ENCODE measurements around the gene C20orf202. TPM values are rescaled to one million over a fixed set of nuclear protein-coding genes. Genes with fewer than 3 reads are reported as not detected.
A peak's percentile ranks its signal among the peaks of the same experiment; 100 is the strongest.

Gene C20orf202
- total and polyA plus RNA-seq, 7 experiments from 2014 or later = 0.22 TPM; not detected in 5

DNA sequence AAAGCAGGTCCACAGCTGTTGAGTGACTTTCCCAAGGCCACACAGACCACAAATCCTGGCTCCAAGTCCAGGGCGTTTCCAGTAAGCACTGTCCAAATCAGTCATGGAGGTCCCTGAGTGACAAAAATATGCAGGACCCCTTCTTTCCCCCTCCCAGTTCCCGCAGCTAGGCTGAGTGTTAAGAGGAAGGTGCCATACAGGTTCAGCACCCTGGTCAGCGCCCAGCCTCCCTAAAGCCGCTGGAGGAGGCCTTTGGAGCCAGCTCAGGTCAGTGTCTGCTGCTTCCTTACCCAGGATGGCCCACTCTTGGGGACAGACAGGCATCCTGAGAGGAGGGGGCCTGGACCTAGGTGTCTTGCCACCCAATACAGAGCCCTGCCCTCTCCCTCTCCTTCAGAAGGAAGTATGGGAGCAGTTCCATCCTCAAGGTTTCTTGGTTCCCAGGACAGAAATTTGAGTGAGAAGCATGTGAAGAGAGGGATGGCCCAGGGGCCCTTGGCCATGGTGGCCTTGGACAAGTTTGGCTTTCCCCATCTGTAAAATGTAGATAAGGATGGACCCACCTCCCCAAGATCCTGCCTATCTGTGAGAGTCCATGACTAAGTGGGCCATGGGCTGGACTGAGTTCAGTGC, 31.7 kb upstream of the C20orf202 start:
- ATAC-seq (no peak), DNase-seq (peak in 1 of 9 donors; percentile 16)
- peaks cover 0 to 88% (median 21%) of the 10 kb centered on the region in 3 experiments for H3K36me3 ChIP-seq (ENCODE audit: control insufficient read depth in 2 of 3, insufficient read depth in 3 of 3, low read length in 3 of 3)
- intact Hi-C loops (cut with micrococcal nuclease) = no loop called here
- ChIA-PET POLR2A (no interaction called here), CTCF (no interaction called here)
- H3K27ac ChIP-seq (ENCODE audit: low read depth, low read length) = no peak overlapping the region
- H3K4me3 Mint-ChIP-seq = no peak overlapping the region
- H3K4me1 Mint-ChIP-seq = peaks cover 0 to 5% (median 0%) of the 10 kb centered on the region in 7 donors
- no peaks in the 10 kb centered on the region for H3K27me3 Mint-ChIP-seq
- H3K27me3 ChIP-seq (ENCODE audit: control insufficient read depth in 2 of 2, insufficient read depth in 2 of 2, low read length in 2 of 2) = no peaks in the 10 kb centered on the region
- H3K4me3 ChIP-seq (ENCODE audit: low read length) = no peak overlapping the region
- H3K27ac Mint-ChIP-seq = no peak overlapping the region
- no peaks in the 10 kb centered on the region for H3K9me3 Mint-ChIP-seq
- no peaks in the 10 kb centered on the region for H3K9me3 ChIP-seq (ENCODE audit: control insufficient read depth in 2 of 3, low read length in 3 of 3)
- no peaks in the 10 kb centered on the region for H3K4me1 ChIP-seq (ENCODE audit: control insufficient read depth in 2 of 2, insufficient read depth in 2 of 2, low read length in 2 of 2)
- H3K36me3 Mint-ChIP-seq = peaks cover 25 to 80% (median 59%) of the 10 kb centered on the region in 5 donors

DNA sequence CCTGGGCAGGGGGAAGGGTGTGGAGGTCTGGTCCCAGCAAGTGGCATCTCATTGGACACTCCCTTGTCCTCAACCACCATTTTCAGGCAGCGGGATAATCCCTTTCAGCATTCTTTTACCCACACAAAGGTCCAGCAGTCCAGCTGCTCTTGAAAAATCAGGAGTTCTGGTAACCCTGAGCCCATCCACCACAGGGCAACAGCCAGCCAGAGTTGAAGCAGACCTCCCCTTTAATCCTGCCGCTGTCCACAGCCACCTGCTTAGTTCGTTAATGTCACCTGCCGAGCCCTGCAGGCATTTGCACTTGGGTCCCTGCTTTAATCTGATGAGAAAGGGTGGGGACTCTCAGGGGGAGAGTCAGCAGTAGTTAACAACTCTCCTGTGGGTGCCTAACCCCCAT, 29.6 kb upstream of the C20orf202 start:
- ChIA-PET POLR2A (no interaction called here), CTCF (no interaction called here)
- H3K27me3 Mint-ChIP-seq = no peaks in the 10 kb centered on the region

DNA sequence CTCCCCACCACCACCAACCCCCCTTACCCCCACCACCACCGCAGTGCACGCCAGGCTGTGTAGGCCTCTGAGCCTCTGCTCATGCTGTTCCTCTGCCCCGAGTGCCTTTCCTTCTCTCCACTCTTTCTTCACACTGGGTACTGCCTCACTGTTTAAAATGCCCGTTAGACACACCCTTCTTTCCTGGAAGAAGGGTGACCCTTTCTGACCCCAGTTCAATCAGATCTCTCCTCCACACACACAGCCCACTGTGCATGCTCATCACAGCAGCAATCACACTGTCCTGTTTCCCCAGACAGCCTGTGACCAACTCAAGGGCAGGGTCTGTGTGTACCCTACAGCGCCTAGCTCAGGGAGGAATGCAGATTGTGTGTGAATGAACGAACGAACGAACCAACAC, 28.5 kb upstream of the C20orf202 start:
- ChIA-PET CTCF (no interaction called here), POLR2A (no interaction called here)
- intact Hi-C loops (cut with micrococcal nuclease) = no loop called here
- Histone ChIP-seq H3K36me3 (ENCODE audit: control insufficient read depth in 2 of 3, insufficient read depth in 3 of 3, low read length in 3 of 3) (peaks cover 0 to 58% (median 7%) of the 10 kb centered on the region in 3 experiments), H3K4me3 (ENCODE audit: low read length) (no peak overlapping the region), H3K4me1 (ENCODE audit: control insufficient read depth in 2 of 2, insufficient read depth in 2 of 2, low read length in 2 of 2) (no peaks in the 10 kb centered on the region), H3K27ac (ENCODE audit: low read depth, low read length) (no peak overlapping the region), H3K27me3 (ENCODE audit: control insufficient read depth in 2 of 2, insufficient read depth in 2 of 2, low read length in 2 of 2) (no peaks in the 10 kb centered on the region), H3K9me3 (ENCODE audit: control insufficient read depth in 2 of 3, low read length in 3 of 3) (no peaks in the 10 kb centered on the region)
- ATAC-seq (no peak), DNase-seq (no peak)
- Mint-ChIP-seq H3K4me1 (peaks cover 0 to 2% (median 0%) of the 10 kb centered on the region in 7 donors), H3K9me3 (no peaks in the 10 kb centered on the region), H3K27me3 (no peaks in the 10 kb centered on the region), H3K4me3 (no peak overlapping the region), H3K36me3 (peaks cover 7 to 51% (median 33%) of the 10 kb centered on the region in 5 donors), H3K27ac (no peak overlapping the region)

More for the DNA sequence above, 29.6 kb upstream of the C20orf202 start:
- H3K4me3 Mint-ChIP-seq = no peak overlapping the region
- no peaks in the 10 kb centered on the region for H3K27me3 ChIP-seq (ENCODE audit: control insufficient read depth in 2 of 2, insufficient read depth in 2 of 2, low read length in 2 of 2)
- no peaks in the 10 kb centered on the region for H3K9me3 Mint-ChIP-seq
- H3K27ac Mint-ChIP-seq = peak overlapping the region in 1 of 9 donors; percentile 52
- peaks cover 14 to 60% (median 41%) of the 10 kb centered on the region in 5 donors for H3K36me3 Mint-ChIP-seq
- no peaks in the 10 kb centered on the region for H3K9me3 ChIP-seq (ENCODE audit: control insufficient read depth in 2 of 3, low read length in 3 of 3)
- peaks cover 0 to 69% (median 17%) of the 10 kb centered on the region in 3 experiments for H3K36me3 ChIP-seq (ENCODE audit: control insufficient read depth in 2 of 3, insufficient read depth in 3 of 3, low read length in 3 of 3)
- intact Hi-C loops (cut with micrococcal nuclease) = no loop called here
- ATAC-seq = no peak
- H3K4me3 ChIP-seq (ENCODE audit: low read length) = no peak overlapping the region
- peaks cover 0 to 5% (median 0%) of the 10 kb centered on the region in 7 donors for H3K4me1 Mint-ChIP-seq
- no peaks in the 10 kb centered on the region for H3K4me1 ChIP-seq (ENCODE audit: control insufficient read depth in 2 of 2, insufficient read depth in 2 of 2, low read length in 2 of 2)
- DNase-seq = no peak
- H3K27ac ChIP-seq (ENCODE audit: low read depth, low read length) = no peak overlapping the region

DNA sequence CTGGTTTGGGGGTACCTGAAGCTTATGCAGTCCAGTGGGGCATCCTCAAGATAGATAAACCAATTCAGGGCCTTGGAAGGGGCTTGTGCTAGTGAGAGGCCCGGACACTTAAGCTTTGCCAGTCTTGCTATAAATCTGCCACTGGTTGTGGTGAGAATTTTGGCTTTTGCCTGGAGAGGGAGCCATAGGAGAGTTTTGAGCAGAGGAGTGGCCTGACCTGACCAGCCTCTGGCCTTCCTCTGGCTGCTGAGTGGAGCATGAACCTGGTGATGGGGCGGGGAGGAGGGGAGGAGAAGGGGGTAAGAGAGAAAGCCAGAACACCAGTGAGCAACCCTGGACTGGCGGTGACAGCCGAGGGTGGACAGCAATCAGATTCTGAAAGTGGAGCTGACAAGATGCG, 25.6 kb upstream of the C20orf202 start:
- ChIA-PET CTCF (no interaction called here), POLR2A (no interaction called here)
- no peaks in the 10 kb centered on the region for H3K9me3 ChIP-seq (ENCODE audit: control insufficient read depth in 2 of 3, low read length in 3 of 3)
- Mint-ChIP-seq H3K36me3 (peaks cover 4 to 27% (median 14%) of the 10 kb centered on the region in 5 donors), H3K27ac (peak overlapping the region in 1 of 9 donors; percentile 47), H3K9me3 (no peaks in the 10 kb centered on the region), H3K27me3 (peaks cover 0 to 5% (median 0%) of the 10 kb centered on the region in 5 donors), H3K4me1 (no peaks in the 10 kb centered on the region), H3K4me3 (no peak overlapping the region)
- H3K27ac ChIP-seq (ENCODE audit: low read depth, low read length) = no peak overlapping the region
- no peak overlapping the region for H3K4me3 ChIP-seq (ENCODE audit: low read length)
- ATAC-seq (no peak), DNase-seq (no peak)
- H3K36me3 ChIP-seq (ENCODE audit: control insufficient read depth in 2 of 3, insufficient read depth in 3 of 3, low read length in 3 of 3) = peaks cover 0 to 29% (median 0%) of the 10 kb centered on the region in 3 experiments
- H3K4me1 ChIP-seq (ENCODE audit: control insufficient read depth in 2 of 2, insufficient read depth in 2 of 2, low read length in 2 of 2) = no peaks in the 10 kb centered on the region
- no peaks in the 10 kb centered on the region for H3K27me3 ChIP-seq (ENCODE audit: control insufficient read depth in 2 of 2, insufficient read depth in 2 of 2, low read length in 2 of 2)
- intact Hi-C loops (cut with micrococcal nuclease) = no loop called here

DNA sequence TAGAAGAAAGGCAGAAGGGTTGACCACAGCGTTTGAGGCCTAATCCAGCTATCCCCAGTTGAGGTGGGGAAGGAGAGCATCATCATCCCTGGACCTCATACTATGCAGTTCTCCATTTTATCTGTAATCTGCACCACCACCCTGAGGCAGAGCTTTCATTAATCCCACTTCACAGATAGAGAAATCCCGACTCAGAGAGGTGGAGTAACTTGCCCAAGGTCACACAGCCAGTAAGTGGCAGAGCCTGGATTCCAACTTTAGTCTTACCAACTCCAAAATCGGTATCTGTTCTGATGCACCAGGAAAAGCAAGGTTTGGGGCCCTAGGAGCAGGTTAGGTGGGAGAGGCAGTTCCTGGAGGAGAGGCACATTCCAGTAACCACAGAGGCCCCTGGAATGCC, 25.2 kb upstream of the C20orf202 start:
- Mint-ChIP-seq H3K36me3 (peaks cover 4 to 22% (median 10%) of the 10 kb centered on the region in 5 donors), H3K4me3 (no peak overlapping the region), H3K27ac (no peak overlapping the region), H3K9me3 (no peaks in the 10 kb centered on the region), H3K4me1 (no peaks in the 10 kb centered on the region), H3K27me3 (peaks cover 0 to 9% (median 4%) of the 10 kb centered on the region in 5 donors)
- Histone ChIP-seq H3K4me3 (ENCODE audit: low read length) (no peak overlapping the region), H3K4me1 (ENCODE audit: control insufficient read depth in 2 of 2, insufficient read depth in 2 of 2, low read length in 2 of 2) (no peaks in the 10 kb centered on the region), H3K27ac (ENCODE audit: low read depth, low read length) (no peak overlapping the region), H3K9me3 (ENCODE audit: control insufficient read depth in 2 of 3, low read length in 3 of 3) (no peaks in the 10 kb centered on the region), H3K36me3 (ENCODE audit: control insufficient read depth in 2 of 3, insufficient read depth in 3 of 3, low read length in 3 of 3) (peaks cover 0 to 25% (median 0%) of the 10 kb centered on the region in 3 experiments), H3K27me3 (ENCODE audit: control insufficient read depth in 2 of 2, insufficient read depth in 2 of 2, low read length in 2 of 2) (no peaks in the 10 kb centered on the region)
- DNase-seq (no peak), ATAC-seq (no peak)
- CTCF ChIA-PET = no interaction called here
- POLR2A ChIA-PET = no interaction called here
- intact Hi-C loops (cut with micrococcal nuclease) = no loop called here

DNA sequence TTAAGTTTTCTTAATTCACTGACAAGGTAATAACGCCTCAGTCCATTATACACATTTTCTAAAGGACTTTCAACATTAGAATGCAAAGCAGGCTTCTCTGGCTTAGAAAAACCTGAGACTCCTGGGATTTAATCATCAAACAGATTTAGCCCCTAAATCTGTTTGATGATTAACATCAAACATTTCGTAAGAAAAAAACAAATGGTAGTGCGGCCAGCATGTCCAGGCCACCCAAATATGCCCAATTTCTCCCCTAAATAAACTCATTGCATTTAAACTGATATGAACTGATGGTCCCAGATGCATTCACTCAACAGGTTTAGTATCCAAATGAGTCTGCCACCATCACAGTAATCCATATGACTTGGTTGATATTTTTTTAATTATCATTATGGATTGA, 24.6 kb upstream of the C20orf202 start:
- CTCF ChIA-PET = interaction anchor here (0.6 to 0.7 kb wide), 2 partner anchors 9 to 34 kb away, joined by 3 read pairs; no protein-coding TSS in a partner anchor
- intact Hi-C loops (cut with micrococcal nuclease) = no loop called here
- H3K9me3 ChIP-seq (ENCODE audit: control insufficient read depth in 2 of 3, low read length in 3 of 3) = no peaks in the 10 kb centered on the region
- no peaks in the 10 kb centered on the region for H3K27me3 ChIP-seq (ENCODE audit: control insufficient read depth in 2 of 2, insufficient read depth in 2 of 2, low read length in 2 of 2)
- no peak overlapping the region for H3K4me3 ChIP-seq (ENCODE audit: low read length)
- ATAC-seq (no peak), DNase-seq (no peak)
- H3K4me3 Mint-ChIP-seq = no peak overlapping the region
- H3K27me3 Mint-ChIP-seq = peaks cover 3 to 14% (median 9%) of the 10 kb centered on the region in 5 donors
- no peak overlapping the region for H3K27ac ChIP-seq (ENCODE audit: low read depth, low read length)
- peaks cover 4 to 18% (median 5%) of the 10 kb centered on the region in 5 donors for H3K36me3 Mint-ChIP-seq
- H3K9me3 Mint-ChIP-seq = no peaks in the 10 kb centered on the region
- no peaks in the 10 kb centered on the region for H3K4me1 ChIP-seq (ENCODE audit: control insufficient read depth in 2 of 2, insufficient read depth in 2 of 2, low read length in 2 of 2)
- POLR2A ChIA-PET = interaction anchor here (0.7 kb wide), 1 partner anchor 54 kb away, joined by 4 read pairs; no protein-coding TSS in a partner anchor
- H3K4me1 Mint-ChIP-seq = peaks cover 0 to 4% (median 0%) of the 10 kb centered on the region in 7 donors
- H3K36me3 ChIP-seq (ENCODE audit: control insufficient read depth in 2 of 3, insufficient read depth in 3 of 3, low read length in 3 of 3) = peaks cover 0 to 20% (median 0%) of the 10 kb centered on the region in 3 experiments
- H3K27ac Mint-ChIP-seq = no peak overlapping the region

DNA sequence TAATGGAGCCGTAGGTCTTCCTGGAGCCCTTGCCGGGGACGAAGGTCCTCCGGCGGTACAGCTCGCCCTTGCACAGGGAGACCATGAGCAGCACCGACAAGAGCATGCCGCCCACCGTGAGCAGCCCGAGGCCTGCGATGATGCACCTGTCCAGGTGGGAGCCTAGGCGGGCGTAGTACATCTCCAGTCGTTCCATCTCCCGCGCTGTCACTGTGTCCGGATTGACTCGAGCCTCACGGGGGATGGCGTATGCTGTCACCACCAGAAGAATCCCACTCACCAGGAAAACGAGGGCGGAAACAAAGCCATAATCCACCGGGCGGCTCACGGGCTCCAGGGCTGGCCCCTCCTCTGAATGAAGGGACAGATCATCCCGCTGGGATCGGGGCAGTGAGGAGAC, 22.3 kb upstream of the C20orf202 start:
- Mint-ChIP-seq H3K27ac (no peak overlapping the region), H3K9me3 (no peaks in the 10 kb centered on the region), H3K4me3 (no peak overlapping the region), H3K36me3 (peaks cover 0 to 7% (median 5%) of the 10 kb centered on the region in 5 donors), H3K27me3 (peaks cover 14 to 27% (median 21%) of the 10 kb centered on the region in 5 donors), H3K4me1 (peaks cover 7 to 10% (median 9%) of the 10 kb centered on the region in 7 donors)
- no peak for DNase-seq
- Histone ChIP-seq H3K4me1 (ENCODE audit: control insufficient read depth in 2 of 2, insufficient read depth in 2 of 2, low read length in 2 of 2) (no peaks in the 10 kb centered on the region), H3K4me3 (ENCODE audit: low read length) (no peak overlapping the region), H3K27ac (ENCODE audit: low read depth, low read length) (no peak overlapping the region), H3K27me3 (ENCODE audit: control insufficient read depth in 2 of 2, insufficient read depth in 2 of 2, low read length in 2 of 2) (no peaks in the 10 kb centered on the region), H3K9me3 (ENCODE audit: control insufficient read depth in 2 of 3, low read length in 3 of 3) (no peaks in the 10 kb centered on the region), H3K36me3 (ENCODE audit: control insufficient read depth in 2 of 3, insufficient read depth in 3 of 3, low read length in 3 of 3) (peaks cover 0 to 4% (median 0%) of the 10 kb centered on the region in 3 experiments)
- ChIA-PET CTCF (no interaction called here), POLR2A (no interaction called here)
- ATAC-seq = no peak
- intact Hi-C loops (cut with micrococcal nuclease) = no loop called here
